Measurements from ENCODE around the gene GRIN3B.
A peak's percentile ranks its signal among the peaks of the same experiment; 100 is the strongest.
"Not testable (repeated sequence)": the region's sequence is repeated elsewhere in the genome, so short reads cannot be mapped to it uniquely, and the experiment has no call there.

GRIN3B gene

DNA sequence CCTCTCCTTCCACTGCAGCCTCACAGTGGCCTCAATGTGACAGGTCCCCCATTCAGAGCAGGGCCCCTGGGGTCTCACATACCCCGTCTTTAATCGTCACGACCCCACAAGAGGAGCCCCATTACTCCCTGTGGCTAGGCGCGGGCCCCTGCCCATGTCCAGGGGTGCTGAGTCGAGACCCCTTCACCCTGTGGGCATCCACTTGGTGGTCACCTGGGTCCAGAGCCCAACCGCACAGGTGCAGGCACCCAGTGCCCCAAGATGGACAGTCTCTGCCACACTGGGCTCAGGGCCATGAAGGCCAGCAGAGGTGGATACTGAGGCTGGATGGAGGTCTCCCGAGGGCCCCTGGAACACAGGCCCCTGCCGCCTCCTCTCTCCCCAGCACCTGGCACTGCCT lies 17.7 kb downstream of the GRIN3B start:
- H3K4me1 ChIP-seq (ENCODE audit: control insufficient read depth, insufficient read depth, low read length) = peaks cover 40% of the 10 kb centered on the region
- H3K27ac ChIP-seq (ENCODE audit: low read depth, low read length) = 0 out of 2 replicates have a peak overlapping the region, but pooled peaks have one; percentile 41

GRCh38 chr19:1018393-1018792 lies 18.2 kb downstream of the GRIN3B start:
- Histone ChIP-seq H3K4me1 (ENCODE audit: control insufficient read depth, insufficient read depth, low read length) (peaks cover 40% of the 10 kb centered on the region), H3K27me3 (ENCODE audit: control insufficient read depth, insufficient read depth, low read length) (no peaks in the 10 kb centered on the region), H3K27ac (ENCODE audit: low read depth, low read length) (0 out of 2 replicates have a peak overlapping the region, but pooled peaks have one; percentile 14), H3K4me3 (ENCODE audit: low read depth, low read length) (no peak overlapping the region), H3K9me3 (ENCODE audit: control insufficient read depth, insufficient read depth, low read depth, low read length) (no peaks in the 10 kb centered on the region), H3K36me3 (ENCODE audit: control insufficient read depth, insufficient read depth, low read length) (peaks cover 10% of the 10 kb centered on the region), H3K9ac (ENCODE audit: low read length) (no peak overlapping the region)

More for the DNA sequence above, 17.7 kb downstream of the GRIN3B start:
- Histone ChIP-seq H3K4me3 (ENCODE audit: low read depth, low read length) (no peak overlapping the region), H3K27me3 (ENCODE audit: control insufficient read depth, insufficient read depth, low read length) (no peaks in the 10 kb centered on the region), H3K36me3 (ENCODE audit: control insufficient read depth, insufficient read depth, low read length) (peaks cover 15% of the 10 kb centered on the region), H3K9me3 (ENCODE audit: control insufficient read depth, insufficient read depth, low read depth, low read length) (no peaks in the 10 kb centered on the region), H3K9ac (ENCODE audit: low read length) (no peak overlapping the region)

DNA sequence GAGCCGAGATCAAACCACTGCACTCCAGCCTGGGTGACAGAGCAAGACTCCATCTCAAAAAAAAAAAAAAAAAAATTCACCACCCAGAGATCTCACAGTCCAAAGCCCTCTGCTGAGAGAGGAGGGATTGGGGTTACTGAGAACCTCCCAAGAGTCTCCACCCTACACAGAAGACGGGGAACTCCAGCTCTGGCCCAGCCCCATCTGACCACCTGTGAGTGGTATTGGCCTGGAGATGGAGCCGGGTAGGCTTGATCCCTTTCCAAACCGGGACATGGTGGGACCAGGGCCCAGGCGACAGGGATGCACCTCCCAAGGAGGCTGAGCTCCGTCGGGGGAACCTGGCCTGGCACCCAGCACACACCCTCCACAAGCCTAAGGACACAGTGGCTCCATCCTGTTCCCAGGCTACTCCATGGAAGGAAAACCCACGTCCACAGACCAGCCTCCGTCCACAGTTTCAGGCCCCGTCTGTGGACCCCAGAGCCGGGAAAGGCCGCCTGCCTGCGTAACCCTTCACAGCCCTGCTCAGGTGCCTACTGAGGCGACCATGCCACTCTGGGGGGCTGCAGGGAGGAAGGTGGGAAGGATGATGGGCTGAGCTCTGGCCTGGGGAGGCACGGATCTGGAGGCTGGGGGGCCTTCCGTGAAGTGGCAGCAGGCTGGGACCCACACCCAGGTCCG lies 18.9 kb downstream of the GRIN3B start:
- Histone ChIP-seq H3K4me1 (ENCODE audit: control insufficient read depth, insufficient read depth, low read length) (peaks cover 40% of the 10 kb centered on the region), H3K4me3 (ENCODE audit: low read depth, low read length) (peak overlapping the region; percentile 95), H3K27me3 (ENCODE audit: control insufficient read depth, insufficient read depth, low read length) (no peaks in the 10 kb centered on the region), H3K9ac (ENCODE audit: low read length) (peak overlapping the region; percentile 91), H3K36me3 (ENCODE audit: control insufficient read depth, insufficient read depth, low read length) (peaks cover 3% of the 10 kb centered on the region), H3K9me3 (ENCODE audit: control insufficient read depth, insufficient read depth, low read depth, low read length) (no peaks in the 10 kb centered on the region), H3K27ac (ENCODE audit: low read depth, low read length) (no peak overlapping the region)

DNA sequence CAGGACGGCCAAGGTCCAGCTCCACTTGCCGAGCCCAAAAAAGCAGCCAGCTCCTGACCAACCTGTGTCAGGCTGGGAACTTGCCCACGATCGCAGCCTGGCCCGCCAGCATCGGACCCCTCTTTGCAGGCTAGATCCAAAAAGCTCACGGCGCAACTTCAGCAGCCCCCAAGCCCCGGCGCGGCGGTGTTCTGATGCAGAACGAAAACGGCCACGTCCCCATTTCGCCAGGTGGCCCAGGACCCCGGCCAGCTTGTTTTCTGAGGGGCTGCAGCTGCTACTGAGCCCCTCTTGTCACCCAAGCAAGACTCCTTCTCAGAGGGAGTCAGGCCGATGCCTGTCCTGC lies 19.4 kb downstream of the GRIN3B start:
- Histone ChIP-seq H3K27ac (ENCODE audit: low read depth, low read length) (peak overlapping the region; percentile 73; the same call in 1 of the 2 replicates), H3K4me1 (ENCODE audit: control insufficient read depth, insufficient read depth, low read length) (peaks cover 40% of the 10 kb centered on the region), H3K4me3 (ENCODE audit: low read depth, low read length) (peak overlapping the region; percentile 95), H3K27me3 (ENCODE audit: control insufficient read depth, insufficient read depth, low read length) (no peaks in the 10 kb centered on the region), H3K9me3 (ENCODE audit: control insufficient read depth, insufficient read depth, low read depth, low read length) (no peaks in the 10 kb centered on the region), H3K36me3 (ENCODE audit: control insufficient read depth, insufficient read depth, low read length) (no peaks in the 10 kb centered on the region), H3K9ac (ENCODE audit: low read length) (peak overlapping the region; percentile 91)

DNA sequence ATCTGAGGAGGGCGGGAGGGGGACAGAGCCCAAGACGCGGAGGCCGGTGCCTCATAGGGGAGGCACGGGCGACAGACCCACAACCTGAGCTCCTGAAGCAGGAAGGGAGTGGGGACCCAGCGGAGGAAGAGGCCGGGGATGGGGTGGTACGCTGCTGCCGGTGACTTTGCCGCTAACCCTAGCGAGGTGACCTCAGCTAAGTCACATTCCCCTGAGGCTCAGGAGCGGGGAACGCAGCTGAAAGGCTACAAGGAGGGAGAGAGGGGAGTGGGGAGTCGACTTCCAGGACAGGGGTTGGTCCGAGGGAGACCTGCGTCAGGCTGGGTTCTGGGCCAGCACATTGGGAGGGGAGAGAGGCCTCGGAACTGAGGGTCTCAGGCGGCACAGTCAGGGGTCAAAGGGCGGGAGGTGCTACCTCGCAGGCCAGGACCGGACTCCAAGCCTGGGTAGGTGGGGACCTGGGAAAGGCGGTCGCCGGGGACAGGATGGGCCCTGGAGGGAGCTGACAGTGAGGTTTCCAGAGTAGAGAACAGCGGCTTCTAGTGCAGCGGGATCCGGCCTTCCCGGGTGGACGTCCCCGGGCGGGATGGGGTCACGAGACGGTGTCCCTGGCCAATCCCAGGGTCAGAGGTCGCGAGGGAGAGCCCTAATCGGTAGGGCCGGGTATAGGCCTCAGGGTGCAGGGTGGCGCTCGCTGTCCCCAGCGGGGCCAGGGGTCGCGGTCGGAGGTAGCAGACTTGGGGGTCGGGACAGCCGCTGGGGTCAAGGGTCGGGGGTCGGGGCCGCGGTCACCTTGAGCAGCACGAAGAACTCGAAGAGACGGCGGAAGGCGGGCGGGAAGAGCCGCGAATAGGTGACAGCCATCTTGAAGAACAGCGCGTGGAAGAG lies 20.0 kb downstream of the GRIN3B start:
- peaks cover 40% of the 10 kb centered on the region for H3K4me1 ChIP-seq (ENCODE audit: control insufficient read depth, insufficient read depth, low read length)
- H3K27ac ChIP-seq (ENCODE audit: low read depth, low read length) = peak overlapping the region; percentile 73
- no peaks in the 10 kb centered on the region for H3K27me3 ChIP-seq (ENCODE audit: control insufficient read depth, insufficient read depth, low read length)
- peak overlapping the region; percentile 95 for H3K4me3 ChIP-seq (ENCODE audit: low read depth, low read length)
- no peaks in the 10 kb centered on the region for H3K36me3 ChIP-seq (ENCODE audit: control insufficient read depth, insufficient read depth, low read length)
- H3K9ac ChIP-seq (ENCODE audit: low read length) = peak overlapping the region; percentile 91
- no peaks in the 10 kb centered on the region for H3K9me3 ChIP-seq (ENCODE audit: control insufficient read depth, insufficient read depth, low read depth, low read length)

GRCh38 chr19:1020868-1021425 lies 20.7 kb downstream of the GRIN3B start, which contains the start of gene TMEM259:
TSS of gene TMEM259 (minus strand) at chr19:1021123. CDS start at chr19:1020996, 127 bp downstream.
- peak within 1 kb of the TSS; percentile 95 for H3K4me3 ChIP-seq (ENCODE audit: low read depth, low read length)
- H3K9me3 ChIP-seq (ENCODE audit: control insufficient read depth, insufficient read depth, low read depth, low read length) = no peaks in the 10 kb centered on the region
- H3K4me1 ChIP-seq (ENCODE audit: control insufficient read depth, insufficient read depth, low read length) = peaks cover 37% of the 10 kb centered on the region
- H3K9ac ChIP-seq (ENCODE audit: low read length) = peak within 1 kb of the TSS; percentile 91
- H3K36me3 ChIP-seq (ENCODE audit: control insufficient read depth, insufficient read depth, low read length) = no peaks in the 10 kb centered on the region
- no peaks in the 10 kb centered on the region for H3K27me3 ChIP-seq (ENCODE audit: control insufficient read depth, insufficient read depth, low read length)
- peak within 1 kb of the TSS; percentile 98 for H3K27ac ChIP-seq (ENCODE audit: low read depth, low read length)

DNA sequence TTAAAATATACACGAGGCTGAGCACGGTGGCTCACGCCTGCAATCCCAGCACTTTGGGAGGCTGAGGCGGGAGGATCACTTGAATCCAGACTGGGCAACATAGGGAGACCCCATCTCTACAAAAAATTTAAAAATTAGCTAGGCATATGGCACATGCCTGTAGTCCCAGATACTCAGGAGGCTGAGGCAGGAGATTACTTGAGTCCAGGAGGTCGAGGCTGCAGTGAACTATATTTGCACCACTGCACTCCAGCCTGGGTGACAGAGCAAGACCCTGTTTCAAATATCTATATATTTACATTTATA lies 23.6 kb downstream of the GRIN3B start:
- not testable (repeated sequence) for H3K27ac ChIP-seq (ENCODE audit: low read depth, low read length); H3K27me3 ChIP-seq (ENCODE audit: control insufficient read depth, insufficient read depth, low read length); H3K9me3 ChIP-seq (ENCODE audit: control insufficient read depth, insufficient read depth, low read depth, low read length); H3K4me3 ChIP-seq (ENCODE audit: low read depth, low read length); H3K9ac ChIP-seq (ENCODE audit: low read length); H3K36me3 ChIP-seq (ENCODE audit: control insufficient read depth, insufficient read depth, low read length)
- H3K4me1 ChIP-seq (ENCODE audit: control insufficient read depth, insufficient read depth, low read length) = peaks cover 13% of the 10 kb centered on the region

DNA sequence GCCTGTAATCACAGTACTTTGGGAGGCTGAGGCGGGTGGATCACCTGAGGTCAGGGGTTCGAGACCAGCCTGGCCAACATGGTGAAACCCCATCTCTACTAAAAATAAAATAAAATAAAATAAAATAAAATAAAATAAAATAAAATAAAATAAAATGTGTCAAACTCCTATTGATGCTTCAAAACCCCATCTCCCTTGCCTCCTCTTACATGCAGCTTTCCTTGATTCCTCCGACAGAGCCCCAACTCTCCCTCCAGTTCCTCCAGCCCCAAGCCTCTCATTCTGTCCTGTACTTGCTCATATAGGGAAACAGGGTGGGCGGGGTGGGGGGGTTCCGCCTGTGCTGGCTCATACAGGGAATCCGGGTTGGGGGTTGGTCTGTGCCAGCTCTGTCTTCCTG lies 24.9 kb downstream of the GRIN3B start:
- H3K9ac ChIP-seq (ENCODE audit: low read length); H3K27ac ChIP-seq (ENCODE audit: low read depth, low read length); H3K4me3 ChIP-seq (ENCODE audit: low read depth, low read length); H3K27me3 ChIP-seq (ENCODE audit: control insufficient read depth, insufficient read depth, low read length); H3K4me1 ChIP-seq (ENCODE audit: control insufficient read depth, insufficient read depth, low read length); H3K36me3 ChIP-seq (ENCODE audit: control insufficient read depth, insufficient read depth, low read length); H3K9me3 ChIP-seq (ENCODE audit: control insufficient read depth, insufficient read depth, low read depth, low read length): not testable (repeated sequence)

DNA sequence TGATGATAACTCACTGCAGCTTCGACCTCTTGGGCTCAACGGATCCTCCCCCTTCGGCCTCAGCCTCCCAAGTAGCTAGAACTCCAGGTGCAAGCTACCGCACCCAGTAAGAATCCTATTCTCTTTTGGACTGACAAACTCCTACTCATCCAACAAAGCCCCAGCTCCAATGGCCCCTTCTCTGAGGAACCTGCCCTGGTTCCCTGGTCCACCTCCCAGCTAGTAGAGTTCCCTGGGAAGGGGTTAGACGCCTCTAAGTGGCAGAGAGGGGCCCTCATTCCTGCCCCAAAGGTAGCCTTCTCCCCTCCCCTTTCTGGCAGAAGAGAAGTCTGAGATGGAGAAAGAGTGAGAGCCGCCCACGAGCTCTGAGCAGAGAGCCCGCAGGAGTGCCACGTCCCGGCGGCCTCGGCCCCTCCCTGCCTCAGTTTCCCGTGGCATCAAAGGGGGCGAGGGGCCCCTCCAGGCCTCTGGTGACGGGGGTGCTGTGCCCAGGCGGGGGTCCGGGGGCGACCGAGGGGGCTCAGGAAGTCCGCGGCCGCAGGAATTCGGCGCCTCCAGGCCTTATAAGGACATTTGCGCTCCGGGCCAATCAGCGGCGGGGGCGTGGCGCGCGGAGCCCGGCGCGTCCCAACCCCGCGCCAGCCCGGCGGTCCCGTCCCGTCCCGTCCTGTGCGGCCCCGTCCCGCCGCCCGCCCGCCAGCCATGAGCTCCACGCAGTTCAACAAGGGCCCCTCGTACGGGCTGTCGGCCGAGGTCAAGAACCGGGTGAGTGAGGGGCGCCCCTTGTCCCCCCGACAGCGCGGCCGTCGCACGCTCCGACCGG lies 26.0 kb downstream of the GRIN3B start, which contains the start of gene CNN2:
TSS of gene CNN2 (plus strand) at position 649 of the 823 bp plus-strand sequence. CDS start at position 703, 54 bp downstream.
- Histone ChIP-seq H3K4me3 (ENCODE audit: low read depth, low read length) (peak within 1 kb of the TSS; percentile 99), H3K27ac (ENCODE audit: low read depth, low read length) (peak within 1 kb of the TSS; percentile 100), H3K9me3 (ENCODE audit: control insufficient read depth, insufficient read depth, low read depth, low read length) (no peaks in the 10 kb centered on the region), H3K9ac (ENCODE audit: low read length) (peak within 1 kb of the TSS; percentile 100), H3K27me3 (ENCODE audit: control insufficient read depth, insufficient read depth, low read length) (no peaks in the 10 kb centered on the region), H3K4me1 (ENCODE audit: control insufficient read depth, insufficient read depth, low read length) (peaks cover 3% of the 10 kb centered on the region; the same call in 1 of the 2 replicates), H3K36me3 (ENCODE audit: control insufficient read depth, insufficient read depth, low read length) (peaks cover 14% of the 10 kb centered on the region)

- peak overlapping the region; percentile 100 for H3K27ac ChIP-seq (ENCODE audit: low read depth, low read length)
Measured at GRCh38 chr19:1026783-1027649, 26.8 kb downstream of the GRIN3B start.

More at GRCh38 chr19:1026783-1027649, 26.8 kb downstream of the GRIN3B start:
- H3K9me3 ChIP-seq (ENCODE audit: control insufficient read depth, insufficient read depth, low read depth, low read length) = no peaks in the 10 kb centered on the region
- H3K4me3 ChIP-seq (ENCODE audit: low read depth, low read length) = peak overlapping the region; percentile 99
- H3K9ac ChIP-seq (ENCODE audit: low read length) = peak overlapping the region; percentile 100
- H3K4me1 ChIP-seq (ENCODE audit: control insufficient read depth, insufficient read depth, low read length) = peaks cover 3% of the 10 kb centered on the region; the same call in 1 of the 2 replicates
- H3K27me3 ChIP-seq (ENCODE audit: control insufficient read depth, insufficient read depth, low read length) = no peaks in the 10 kb centered on the region
- H3K36me3 ChIP-seq (ENCODE audit: control insufficient read depth, insufficient read depth, low read length) = peaks cover 19% of the 10 kb centered on the region

Measured in HUES6 (cell line).